Measurements from ENCODE around the gene GAPDH.

GAPDH gene

GRCh38 chr12:6534945-6535696 lies 804 bp downstream of the GAPDH start (continued):
- TF ChIP-seq, protein P1, sequence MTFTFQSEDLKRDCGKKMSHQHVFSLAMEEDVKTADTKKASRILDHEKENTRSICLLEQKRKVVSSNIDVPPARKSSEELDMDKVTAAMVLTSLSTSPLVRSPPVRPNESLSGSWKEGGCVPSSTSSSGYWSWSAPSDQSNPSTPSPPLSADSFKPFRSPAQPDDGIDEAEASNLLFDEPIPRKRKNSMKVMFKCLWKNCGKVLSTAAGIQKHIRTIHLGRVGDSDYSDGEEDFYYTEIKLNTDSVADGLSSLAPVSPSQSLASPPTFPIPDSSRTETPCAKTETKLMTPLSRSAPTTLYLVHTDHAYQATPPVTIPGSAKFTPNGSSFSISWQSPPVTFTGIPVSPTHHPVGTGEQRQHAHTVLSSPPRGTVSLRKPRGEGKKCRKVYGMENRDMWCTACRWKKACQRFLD (tag by site-specific recombination; IDR thresholded peaks at IDR 0.05), result no peak
- TF ChIP-seq, protein P2, sequence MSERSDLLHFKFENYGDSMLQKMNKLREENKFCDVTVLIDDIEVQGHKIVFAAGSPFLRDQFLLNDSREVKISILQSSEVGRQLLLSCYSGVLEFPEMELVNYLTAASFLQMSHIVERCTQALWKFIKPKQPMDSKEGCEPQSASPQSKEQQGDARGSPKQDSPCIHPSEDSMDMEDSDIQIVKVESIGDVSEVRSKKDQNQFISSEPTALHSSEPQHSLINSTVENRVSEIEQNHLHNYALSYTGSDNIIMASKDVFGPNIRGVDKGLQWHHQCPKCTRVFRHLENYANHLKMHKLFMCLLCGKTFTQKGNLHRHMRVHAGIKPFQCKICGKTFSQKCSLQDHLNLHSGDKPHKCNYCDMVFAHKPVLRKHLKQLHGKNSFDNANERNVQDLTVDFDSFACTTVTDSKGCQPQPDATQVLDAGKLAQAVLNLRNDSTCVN (tag by site-specific recombination; optimal IDR thresholded peaks at IDR 0.05), result peak; percentile 63
- TF ChIP-seq ZNF23 (tag by site-specific recombination; IDR thresholded peaks at IDR 0.05; ENCODE audit: borderline replicate concordance), result no peak
- TF ChIP-seq ZNF596 (tag by site-specific recombination; IDR thresholded peaks at IDR 0.05), result 0 out of 2 replicates have a peak, but pooled peaks have one; percentile 31
- TF ChIP-seq ZNF791 (tag by site-specific recombination; IDR thresholded peaks at IDR 0.05), result no peak
- peak; percentile 91 for TF ChIP-seq IKZF3 (tag by site-specific recombination; IDR thresholded peaks at IDR 0.05)
- no peak for TF ChIP-seq GFI1B (tag by site-specific recombination; IDR thresholded peaks at IDR 0.05)
- TF ChIP-seq ZSCAN30 (tag by site-specific recombination; IDR thresholded peaks at IDR 0.05), result peak; percentile 87
- TF ChIP-seq ZNF600 (tag by site-specific recombination; IDR thresholded peaks at IDR 0.05), result peak; percentile 54
- TF ChIP-seq ZNF692 (tag by site-specific recombination; IDR thresholded peaks at IDR 0.05), result peak; percentile 53; the same call in 1 of the 2 replicates
- TF ChIP-seq SP2 (tag by site-specific recombination; IDR thresholded peaks at IDR 0.05), result peak; percentile 56
- TF ChIP-seq KLF10 (tag by site-specific recombination; IDR thresholded peaks at IDR 0.05), result peak; percentile 60; the same call in 1 of the 2 replicates
- no peak for TF ChIP-seq ZNF530 (tag by site-specific recombination; IDR thresholded peaks at IDR 0.05; ENCODE audit: low read depth)
- no peak for TF ChIP-seq EGR2 (tag by site-specific recombination; IDR thresholded peaks at IDR 0.05; ENCODE audit: low read depth)
- no peak for TF ChIP-seq ZNF16 (tag by site-specific recombination; IDR thresholded peaks at IDR 0.05; ENCODE audit: low read depth)
- no peak for TF ChIP-seq ZNF362 (tag by site-specific recombination; IDR thresholded peaks at IDR 0.05)
- TF ChIP-seq ZNF48 (tag by site-specific recombination; IDR thresholded peaks at IDR 0.05), result no peak
- no peak for TF ChIP-seq PRDM1 (tag by site-specific recombination; IDR thresholded peaks at IDR 0.05)
- TF ChIP-seq ZNF473 (tag by site-specific recombination; IDR thresholded peaks at IDR 0.05), result no peak
- no peak for TF ChIP-seq ZNF416 (tag by site-specific recombination; IDR thresholded peaks at IDR 0.05)
- no peak for TF ChIP-seq GLI2 (tag by site-specific recombination; IDR thresholded peaks at IDR 0.05; ENCODE audit: borderline replicate concordance, low read depth)
- TF ChIP-seq ZNF423 (tag by site-specific recombination; IDR thresholded peaks at IDR 0.05), result no peak
- no peak for TF ChIP-seq RBAK (tag by site-specific recombination; IDR thresholded peaks at IDR 0.05)
- TF ChIP-seq HOXA7 (CRISPR knock-in tag; IDR thresholded peaks at IDR 0.05; ENCODE audit: borderline replicate concordance), result no peak
- no peak for TF ChIP-seq ZNF510 (tag by site-specific recombination; IDR thresholded peaks at IDR 0.05; ENCODE audit: insufficient replicate concordance)
- TF ChIP-seq SP7 (tag by site-specific recombination; IDR thresholded peaks at IDR 0.05), result peak; percentile 54; the same call in 1 of the 2 replicates
- TF ChIP-seq, protein P3, sequence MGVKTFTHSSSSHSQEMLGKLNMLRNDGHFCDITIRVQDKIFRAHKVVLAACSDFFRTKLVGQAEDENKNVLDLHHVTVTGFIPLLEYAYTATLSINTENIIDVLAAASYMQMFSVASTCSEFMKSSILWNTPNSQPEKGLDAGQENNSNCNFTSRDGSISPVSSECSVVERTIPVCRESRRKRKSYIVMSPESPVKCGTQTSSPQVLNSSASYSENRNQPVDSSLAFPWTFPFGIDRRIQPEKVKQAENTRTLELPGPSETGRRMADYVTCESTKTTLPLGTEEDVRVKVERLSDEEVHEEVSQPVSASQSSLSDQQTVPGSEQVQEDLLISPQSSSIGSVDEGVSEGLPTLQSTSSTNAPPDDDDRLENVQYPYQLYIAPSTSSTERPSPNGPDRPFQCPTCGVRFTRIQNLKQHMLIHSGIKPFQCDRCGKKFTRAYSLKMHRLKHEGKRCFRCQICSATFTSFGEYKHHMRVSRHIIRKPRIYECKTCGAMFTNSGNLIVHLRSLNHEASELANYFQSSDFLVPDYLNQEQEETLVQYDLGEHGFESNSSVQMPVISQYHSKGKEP (tag by site-specific recombination; IDR thresholded peaks at IDR 0.05), result peak; percentile 87
- TF ChIP-seq, protein P4, sequence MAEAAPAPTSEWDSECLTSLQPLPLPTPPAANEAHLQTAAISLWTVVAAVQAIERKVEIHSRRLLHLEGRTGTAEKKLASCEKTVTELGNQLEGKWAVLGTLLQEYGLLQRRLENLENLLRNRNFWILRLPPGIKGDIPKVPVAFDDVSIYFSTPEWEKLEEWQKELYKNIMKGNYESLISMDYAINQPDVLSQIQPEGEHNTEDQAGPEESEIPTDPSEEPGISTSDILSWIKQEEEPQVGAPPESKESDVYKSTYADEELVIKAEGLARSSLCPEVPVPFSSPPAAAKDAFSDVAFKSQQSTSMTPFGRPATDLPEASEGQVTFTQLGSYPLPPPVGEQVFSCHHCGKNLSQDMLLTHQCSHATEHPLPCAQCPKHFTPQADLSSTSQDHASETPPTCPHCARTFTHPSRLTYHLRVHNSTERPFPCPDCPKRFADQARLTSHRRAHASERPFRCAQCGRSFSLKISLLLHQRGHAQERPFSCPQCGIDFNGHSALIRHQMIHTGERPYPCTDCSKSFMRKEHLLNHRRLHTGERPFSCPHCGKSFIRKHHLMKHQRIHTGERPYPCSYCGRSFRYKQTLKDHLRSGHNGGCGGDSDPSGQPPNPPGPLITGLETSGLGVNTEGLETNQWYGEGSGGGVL (tag by site-specific recombination; IDR thresholded peaks at IDR 0.05), result peak; percentile 17; the same call in 1 of the 2 replicates
- 0 out of 2 replicates have a peak, but pooled peaks have one; percentile 10 for TF ChIP-seq ZNF837 (tag by site-specific recombination; IDR thresholded peaks at IDR 0.05)
- TF ChIP-seq ZBTB6 (tag by site-specific recombination; IDR thresholded peaks at IDR 0.05), result 0 out of 2 replicates have a peak, but pooled peaks have one; percentile 37
- TF ChIP-seq ZNF677 (tag by site-specific recombination; IDR thresholded peaks at IDR 0.05), result no peak
